ENCODE results near the gene SBF1. TPM values are rescaled to one million over a fixed set of nuclear protein-coding genes. Genes with fewer than 3 reads are reported as not detected.
A peak's percentile ranks its signal among the peaks of the same experiment; 100 is the strongest.

The SBF1 gene
- polyA plus RNA-seq, 1 donor (not counting 4 experiments of a cell fraction or from before 2014, with no cell fraction given): 16.2 TPM

DNA sequence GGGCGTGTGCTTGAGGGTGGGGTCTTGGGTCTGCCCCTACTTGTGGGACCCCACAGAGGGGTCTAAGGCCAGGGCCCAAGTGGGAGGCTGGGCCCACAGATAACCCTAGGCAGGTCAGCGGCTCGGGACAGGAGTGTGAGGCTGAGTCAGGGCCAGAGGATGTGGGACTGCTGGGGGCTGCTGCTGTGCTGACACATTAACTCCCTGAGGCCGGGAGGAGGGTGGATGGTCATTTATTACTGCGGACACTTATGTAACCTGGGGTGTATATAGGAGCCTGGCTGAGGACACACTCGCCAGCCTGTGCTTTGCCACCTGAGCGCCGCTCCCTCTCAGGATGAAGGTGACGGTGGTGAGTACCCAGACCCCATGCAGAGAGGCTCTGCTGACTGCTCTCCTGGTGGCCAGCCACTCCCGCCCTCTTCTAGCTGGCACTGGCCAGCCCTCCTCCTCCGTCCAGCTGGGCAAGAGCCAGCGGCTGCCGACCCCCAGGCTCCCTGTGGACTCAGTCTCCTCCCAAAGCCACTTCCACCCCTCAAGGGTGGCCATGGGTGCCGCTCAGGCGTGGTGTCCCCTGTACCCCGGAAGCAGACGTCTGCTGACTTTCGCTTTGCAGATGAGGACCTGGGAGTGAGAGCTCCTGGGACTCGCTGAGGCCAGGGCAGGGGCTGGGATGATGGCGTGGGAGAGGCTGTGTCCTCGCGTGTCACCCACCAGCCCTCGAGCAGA is 11.9 kb upstream of the SBF1 start, which contains the start of gene MIOX:
Gene MIOX (plus strand): TSS at position 299 of the 729 bp plus-strand sequence. CDS start 39 bp downstream, at position 338.
- Histone ChIP-seq H3K36me3 (ENCODE audit: control insufficient read depth in 2 of 2, extremely low read depth in 1 of 2, insufficient read depth in 2 of 2, low read length in 2 of 2) (no peaks in the 10 kb centered on the region), H3K9me3 (ENCODE audit: control insufficient read depth, low read depth, low read length) (no peaks in the 10 kb centered on the region), H3K27ac (ENCODE audit: control insufficient read depth, insufficient read depth, low read length) (no peak within 1 kb of the TSS), H3K79me2 (ENCODE audit: control insufficient read depth, insufficient read depth, low read length) (no peaks in the 10 kb centered on the region), H4K20me1 (ENCODE audit: control insufficient read depth, extremely low read depth, insufficient read depth, low read length) (peaks cover 3% of the 10 kb centered on the region), H3K27me3 (ENCODE audit: control insufficient read depth, extremely low read depth, insufficient read depth, low read length) (peaks cover 21% of the 10 kb centered on the region), H3K4me1 (ENCODE audit: control insufficient read depth, extremely low read depth, insufficient read depth, low read length) (no peaks in the 10 kb centered on the region), H2AFZ (ENCODE audit: control insufficient read depth, low read length) (no peak within 1 kb of the TSS), H3K4me3 (ENCODE audit: control insufficient read depth in 2 of 3, extremely low read depth in 1 of 3, insufficient read depth in 2 of 3, low read depth in 1 of 3, low read length in 3 of 3) (no peak within 1 kb of the TSS), H3K9me1 (ENCODE audit: control insufficient read depth, extremely low read depth, insufficient read depth, low read length) (no peaks in the 10 kb centered on the region), H3K4me2 (ENCODE audit: control insufficient read depth, extremely low read depth, insufficient read depth, low read depth, low read length) (no peak within 1 kb of the TSS), H3K9ac (ENCODE audit: control insufficient read depth, extremely low read depth, insufficient read depth, low read length) (no peak within 1 kb of the TSS)
- dilution Hi-C loops (cut with MboI; ENCODE audit: extremely low pct_ligation_motif_present, low sequenced_read_pairs): no loop called here
- FAIRE-seq (no peak), DNase-seq (ENCODE audit: low read depth, low spot score) (no peak)
- TF ChIP-seq EZH2 (IDR thresholded peaks at IDR 0.05; ENCODE audit: low read length): no peak
- no peak for TF ChIP-seq CTCF (optimal IDR thresholded peaks at IDR 0.05 in 1 of 3, IDR thresholded peaks at IDR 0.05 in 1 of 3, conservative IDR thresholded peaks at IDR 0.05 in 1 of 3; ENCODE audit: extremely low read depth in 1 of 3, insufficient read depth in 2 of 3, low read length in 3 of 3)

GRCh38 chr22:50485221-50486131 is 10.6 kb upstream of the SBF1 start:
- H4K20me1 ChIP-seq (ENCODE audit: control insufficient read depth, extremely low read depth, insufficient read depth, low read length): peaks cover 3% of the 10 kb centered on the region
- H3K9me1 ChIP-seq (ENCODE audit: control insufficient read depth, extremely low read depth, insufficient read depth, low read length): no peaks in the 10 kb centered on the region
- dilution Hi-C loops (cut with MboI; ENCODE audit: extremely low pct_ligation_motif_present, low sequenced_read_pairs): no loop called here
- TF ChIP-seq CTCF (optimal IDR thresholded peaks at IDR 0.05 in 1 of 3, IDR thresholded peaks at IDR 0.05 in 1 of 3, conservative IDR thresholded peaks at IDR 0.05 in 1 of 3; ENCODE audit: extremely low read depth in 1 of 3, insufficient read depth in 2 of 3, low read length in 3 of 3) (peak in 1 of 3 experiments; percentile 1), EZH2 (IDR thresholded peaks at IDR 0.05; ENCODE audit: low read length) (no peak)
- H3K27ac ChIP-seq (ENCODE audit: control insufficient read depth, insufficient read depth, low read length): no peak overlapping the region
- H3K4me1 ChIP-seq (ENCODE audit: control insufficient read depth, extremely low read depth, insufficient read depth, low read length): no peaks in the 10 kb centered on the region
- no peak for FAIRE-seq
- no peak overlapping the region for H3K4me2 ChIP-seq (ENCODE audit: control insufficient read depth, extremely low read depth, insufficient read depth, low read depth, low read length)
- no peak overlapping the region for H2AFZ ChIP-seq (ENCODE audit: control insufficient read depth, low read length)
- no peaks in the 10 kb centered on the region for H3K9me3 ChIP-seq (ENCODE audit: control insufficient read depth, low read depth, low read length)
- H3K9ac ChIP-seq (ENCODE audit: control insufficient read depth, extremely low read depth, insufficient read depth, low read length): no peak overlapping the region
- H3K27me3 ChIP-seq (ENCODE audit: control insufficient read depth, extremely low read depth, insufficient read depth, low read length): peaks cover 25% of the 10 kb centered on the region
- H3K79me2 ChIP-seq (ENCODE audit: control insufficient read depth, insufficient read depth, low read length): no peaks in the 10 kb centered on the region
- DNase-seq (ENCODE audit: low read depth, low spot score): no peak
- no peaks in the 10 kb centered on the region for H3K36me3 ChIP-seq (ENCODE audit: control insufficient read depth in 2 of 2, extremely low read depth in 1 of 2, insufficient read depth in 2 of 2, low read length in 2 of 2)
- H3K4me3 ChIP-seq (ENCODE audit: control insufficient read depth in 2 of 3, extremely low read depth in 1 of 3, insufficient read depth in 2 of 3, low read depth in 1 of 3, low read length in 3 of 3): no peak overlapping the region

Measured in keratinocyte (primary cell).